HG03280 (cell line): ENCODE data around the gene JMJD8.

Experiments used
- ATAC-seq: cut with Tn5 transposase; IDR thresholded peaks from one replicate; pipeline ENCODE4 v1.9.1; 2021; ENCODE audit warnings: mild to moderate bottlenecking, moderate library complexity; ENCODE audit not compliant: unreplicated experiment

JMJD8 gene

DNA sequence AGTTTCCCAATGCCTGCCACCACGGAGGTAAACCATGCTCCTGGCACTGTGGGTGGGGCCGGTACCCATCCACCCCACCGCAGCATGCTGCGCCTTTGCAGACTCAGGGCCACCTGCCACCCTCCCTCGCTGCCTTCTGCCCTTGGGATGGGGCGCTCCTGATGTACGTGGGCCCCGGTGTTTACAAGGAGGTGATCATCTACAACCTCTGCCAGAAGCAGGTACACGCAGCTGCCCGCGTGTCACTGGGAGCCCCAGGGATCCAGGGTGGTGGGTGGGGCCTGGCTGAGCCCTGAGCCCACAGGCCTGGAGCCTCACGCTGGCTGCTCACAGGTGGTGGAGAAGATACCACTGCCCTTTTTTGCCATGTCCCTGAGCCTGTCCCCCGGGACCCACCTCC lies 17.6 kb downstream of the JMJD8 start:
- ATAC-seq, result no peak

DNA sequence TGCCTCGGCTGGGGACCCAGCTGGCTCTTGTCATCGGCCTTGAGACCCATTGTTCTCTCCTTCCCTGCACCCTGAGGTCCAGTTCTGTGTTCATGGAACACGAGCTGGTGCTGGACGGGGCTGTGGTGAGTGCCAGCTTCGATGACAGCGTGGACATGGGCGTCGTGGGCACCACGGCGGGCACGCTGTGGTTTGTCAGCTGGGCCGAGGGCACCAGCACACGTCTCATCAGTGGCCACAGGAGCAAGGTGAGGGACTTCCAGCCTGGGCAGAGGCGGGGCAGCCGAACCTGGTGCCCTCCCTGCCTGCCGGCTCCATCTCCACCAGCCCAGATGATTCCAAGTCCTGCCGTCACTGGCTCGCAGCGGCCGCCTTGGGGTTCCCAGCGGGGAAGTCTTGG lies 21.5 kb downstream of the JMJD8 start:
- no peak for ATAC-seq

GRCh38 chr16:662095-662494 lies 22.0 kb downstream of the JMJD8 start:
- no peak for ATAC-seq

- no peak for ATAC-seq
These were observed 22.8 kb downstream of the JMJD8 start for GRCh38 chr16:661184-661821.

GRCh38 chr16:660459-661183 lies 23.5 kb downstream of the JMJD8 start:
- ATAC-seq, result peak; percentile 56

DNA sequence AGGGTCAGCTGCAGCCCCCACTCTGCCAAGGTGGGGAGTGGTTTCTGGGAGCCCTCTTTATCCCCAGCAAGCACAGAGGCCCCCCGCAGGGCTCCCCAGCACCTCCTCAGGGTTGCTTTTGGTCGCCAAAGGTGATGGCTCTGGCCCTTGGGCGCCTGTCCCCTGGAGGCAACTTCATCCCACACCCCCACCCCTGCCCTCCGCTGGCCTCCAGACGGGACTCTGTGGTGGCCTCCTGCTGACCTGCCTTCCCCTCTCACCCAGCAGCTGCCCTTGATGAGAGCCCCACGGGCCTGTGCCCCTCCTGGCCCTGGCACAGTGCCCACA lies 24.0 kb downstream of the JMJD8 start:
- no peak for ATAC-seq

GRCh38 chr16:659618-660017 lies 24.5 kb downstream of the JMJD8 start:
- no peak for ATAC-seq

DNA sequence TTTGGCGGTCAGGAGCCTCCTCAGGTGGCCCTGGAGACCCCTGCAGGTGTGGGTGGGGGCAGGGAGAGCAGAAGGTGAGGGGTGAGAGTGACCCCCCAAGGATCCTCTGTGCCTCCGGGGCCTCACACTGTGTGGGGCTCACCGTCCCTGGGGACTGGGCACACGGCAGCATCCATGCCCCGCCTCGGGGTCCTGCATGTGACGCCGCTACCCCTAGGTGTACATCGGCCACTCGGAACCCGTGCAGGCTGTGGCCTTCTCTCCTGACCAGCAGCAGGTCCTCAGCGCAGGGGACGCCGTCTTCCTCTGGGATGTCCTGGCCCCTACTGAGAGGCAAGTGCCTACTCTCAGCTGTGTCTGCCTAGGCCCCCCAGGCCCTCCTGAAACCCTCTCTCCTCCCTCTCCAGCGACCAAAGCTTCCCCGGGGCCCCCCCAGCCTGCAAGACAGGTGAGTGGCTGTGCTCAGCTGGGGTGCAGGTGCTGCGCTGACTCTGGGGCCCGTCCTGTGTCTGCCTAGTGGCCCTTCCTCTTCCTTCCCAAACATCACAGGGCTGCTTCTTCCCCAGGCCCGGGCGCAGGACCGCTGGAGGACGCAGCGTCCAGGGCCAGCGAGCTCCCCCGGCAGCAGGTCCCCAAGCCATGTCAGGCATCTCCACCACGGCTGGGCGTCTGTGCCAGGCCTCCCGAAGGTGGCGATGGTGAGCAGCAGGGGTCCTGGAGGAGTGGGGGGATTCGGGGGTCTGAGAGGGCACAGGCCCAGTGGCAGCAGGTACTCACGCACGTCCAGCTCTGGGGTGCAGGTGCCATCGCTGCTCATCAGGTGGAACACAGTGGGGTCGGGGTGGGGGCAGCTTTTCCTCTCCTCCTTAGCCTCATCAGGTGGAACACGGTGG lies 25.2 kb downstream of the JMJD8 start:
- ATAC-seq, result no peak

DNA sequence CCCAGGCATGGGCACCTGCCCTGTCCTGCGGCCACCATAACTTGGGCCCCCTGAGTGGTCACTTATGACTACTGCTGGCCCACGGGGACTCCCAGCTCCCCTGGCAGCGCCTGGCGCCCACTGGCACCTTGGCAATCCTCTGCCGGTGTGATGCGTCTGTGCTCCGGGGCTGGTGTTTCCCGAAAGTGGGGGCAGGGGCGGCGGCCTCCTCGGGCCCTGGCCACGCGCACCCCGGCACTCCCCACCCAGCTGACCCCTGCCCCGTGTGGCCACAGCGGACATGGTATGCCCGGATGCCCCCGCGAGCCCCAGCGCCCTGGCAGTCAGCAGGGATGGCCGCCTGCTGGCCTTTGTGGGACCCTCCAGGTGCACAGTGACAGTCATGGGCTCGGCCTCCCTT lies 26.6 kb downstream of the JMJD8 start:
- no peak for ATAC-seq

DNA sequence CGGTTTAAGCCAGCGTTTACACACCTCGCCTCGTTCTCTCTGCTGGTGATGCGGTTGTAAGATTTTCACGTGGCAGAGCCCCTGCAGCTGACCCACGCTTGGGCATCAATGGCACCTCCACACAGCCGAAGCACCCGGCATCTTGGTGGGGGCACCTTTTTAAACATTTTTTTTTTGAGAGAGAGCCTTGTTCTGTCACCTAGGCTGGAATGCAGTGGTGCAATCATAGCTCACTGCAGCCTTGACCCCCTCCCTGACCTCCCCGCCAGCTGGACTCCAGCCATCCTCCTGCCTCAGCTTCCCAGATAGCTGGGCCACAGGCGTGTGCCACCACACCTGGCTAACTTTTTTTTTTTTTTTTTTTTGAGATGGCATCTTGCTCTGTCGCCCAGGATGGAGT lies 30.1 kb downstream of the JMJD8 start:
- ATAC-seq, result no peak

DNA sequence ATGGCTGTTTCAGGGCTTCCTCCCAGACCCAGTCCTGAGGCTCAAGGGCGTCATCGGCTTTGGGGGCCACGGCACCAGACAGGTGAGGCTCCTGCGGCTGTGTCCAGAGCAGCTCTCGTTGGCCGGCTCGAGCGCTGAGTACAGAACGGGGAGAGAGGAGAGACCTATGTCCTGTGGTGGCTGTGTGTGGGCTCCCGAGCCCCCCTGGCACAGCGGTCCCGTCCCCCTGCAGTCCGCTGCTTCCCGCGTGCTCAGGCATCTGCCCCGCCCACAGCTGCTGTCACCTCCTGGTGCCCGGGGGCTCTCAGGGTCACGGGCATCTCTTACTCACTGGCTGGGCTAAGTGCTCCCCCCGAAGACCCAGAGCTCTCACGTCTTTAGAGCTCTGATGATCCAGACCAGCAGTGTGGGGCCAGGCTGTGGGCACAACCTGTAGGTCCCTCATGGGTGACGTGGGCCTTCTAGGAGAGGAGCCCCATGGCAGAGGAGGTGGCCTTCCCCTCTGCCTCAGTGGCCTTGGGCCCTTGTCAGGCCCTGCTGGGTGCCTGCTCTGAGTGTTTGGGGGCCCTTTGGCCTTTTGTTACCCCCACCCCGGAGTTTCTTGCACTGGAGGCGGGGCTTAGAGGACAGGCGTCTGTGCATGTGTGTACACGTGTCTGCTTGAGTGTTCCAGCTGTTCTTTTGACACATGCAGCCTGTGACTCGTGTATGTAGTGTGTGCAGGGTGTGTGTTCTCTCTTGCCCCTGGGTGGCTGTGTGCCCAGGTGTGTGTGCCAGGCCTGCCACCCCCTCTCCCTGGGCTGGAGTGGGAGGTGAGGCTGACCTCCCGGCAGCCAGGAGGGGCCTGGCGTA lies 31.5 kb downstream of the JMJD8 start:
- no peak for ATAC-seq

DNA sequence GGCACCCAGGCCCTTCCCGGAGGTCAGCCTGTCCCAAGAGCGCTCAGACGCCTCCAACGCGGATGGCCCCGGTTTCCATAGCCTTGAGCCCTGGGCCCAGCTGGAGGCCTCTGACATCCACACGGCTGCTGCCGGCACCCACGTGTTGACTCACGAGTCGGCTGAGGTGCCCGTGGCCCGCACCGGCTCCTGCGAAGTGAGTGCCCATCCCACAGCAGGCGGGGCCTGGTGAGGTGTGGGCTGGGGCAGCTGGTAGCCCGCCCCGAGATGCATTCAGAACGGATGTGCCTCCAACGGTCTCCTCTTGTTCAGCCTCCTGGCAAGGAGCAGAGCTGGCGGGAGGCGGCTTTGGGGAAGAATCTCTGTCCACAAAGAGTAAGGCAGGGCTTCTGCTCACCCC lies 32.3 kb downstream of the JMJD8 start:
- no peak for ATAC-seq

- ATAC-seq, result peak; percentile 16
These were observed 34.5 kb downstream of the JMJD8 start for GRCh38 chr16:649631-650030.

DNA sequence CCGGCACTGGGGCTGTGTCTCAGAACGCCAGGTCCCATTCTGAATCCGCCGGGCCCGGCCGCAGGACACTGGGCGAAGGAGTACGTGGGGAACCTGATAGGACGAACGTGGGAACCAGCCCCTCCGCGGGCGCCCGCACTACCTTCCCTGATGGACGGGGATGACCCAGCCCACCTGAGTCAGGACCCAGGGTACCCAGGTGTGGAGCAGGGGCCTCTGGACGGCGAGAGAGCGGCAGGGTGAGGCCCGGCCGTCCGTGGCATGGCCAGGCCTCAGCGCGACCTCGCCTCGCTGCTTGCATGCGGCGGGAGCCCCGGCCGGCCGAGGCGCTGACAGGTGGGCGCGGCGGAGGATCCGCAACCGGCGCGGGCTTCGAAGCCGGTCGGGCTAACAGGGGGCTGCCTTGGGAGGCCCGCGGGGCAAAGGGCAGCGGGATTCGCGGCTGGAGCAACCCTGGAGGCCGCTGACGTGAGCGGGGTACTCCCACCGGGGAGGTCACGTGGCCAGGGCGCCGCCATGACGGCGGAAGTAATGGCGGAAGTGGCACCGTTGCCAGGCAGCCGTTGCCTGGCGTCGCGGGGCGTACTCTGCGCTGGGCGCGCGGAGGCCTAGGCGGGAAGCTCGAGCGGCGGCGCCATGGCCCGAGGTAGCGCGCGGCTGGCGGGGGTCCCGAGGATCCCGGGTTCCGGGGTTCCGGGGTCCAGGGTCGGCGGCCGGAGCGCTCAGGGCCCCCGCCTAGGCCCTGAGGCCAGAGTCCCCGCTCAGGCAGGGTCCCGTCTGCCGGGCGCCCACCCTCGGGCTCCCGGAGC lies 35.1 kb downstream of the JMJD8 start, which contains the start of gene WDR90:
Gene WDR90 (plus strand): TSS at position 585 of the 809 bp plus-strand sequence. CDS start 52 bp downstream, at position 637.
- ATAC-seq, result peak; percentile 84

DNA sequence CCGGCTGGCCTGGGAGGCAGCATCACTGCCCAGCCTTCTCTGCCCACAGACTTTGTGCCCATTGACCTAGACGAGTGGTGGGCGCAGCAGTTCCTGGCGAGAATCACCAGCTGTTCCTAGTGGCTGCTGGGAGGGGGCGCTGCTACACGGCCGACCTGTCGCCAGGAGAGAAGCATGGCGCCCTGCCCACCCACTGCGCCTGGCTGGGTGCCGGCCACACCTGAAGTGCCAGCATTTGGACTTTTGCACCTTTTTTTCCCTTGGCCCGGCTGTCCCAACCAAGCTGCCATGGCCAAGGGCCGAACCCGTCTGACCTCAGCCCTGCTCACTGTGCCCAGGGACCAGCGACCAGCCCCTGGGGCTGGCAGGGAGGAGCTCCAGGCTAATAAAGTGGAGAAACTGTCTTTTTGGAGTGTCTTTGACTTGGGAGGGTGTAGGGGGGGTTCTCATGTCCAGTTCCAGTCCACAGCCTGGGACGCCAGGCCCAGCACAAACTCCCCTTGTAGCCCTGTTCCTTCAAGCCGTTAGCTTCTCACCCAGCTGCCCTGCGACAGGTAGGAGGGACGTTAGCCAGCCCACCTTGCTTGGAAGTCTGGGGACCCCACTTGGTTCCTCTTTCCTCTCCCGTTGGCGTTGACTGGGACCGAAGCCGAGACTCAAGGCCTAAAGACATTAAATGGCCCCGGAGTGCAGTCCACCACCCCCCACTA lies 35.9 kb downstream of the JMJD8 start:
- ATAC-seq, result no peak

GRCh38 chr16:647173-647902 lies 36.8 kb downstream of the JMJD8 start:
- ATAC-seq, result no peak

DNA sequence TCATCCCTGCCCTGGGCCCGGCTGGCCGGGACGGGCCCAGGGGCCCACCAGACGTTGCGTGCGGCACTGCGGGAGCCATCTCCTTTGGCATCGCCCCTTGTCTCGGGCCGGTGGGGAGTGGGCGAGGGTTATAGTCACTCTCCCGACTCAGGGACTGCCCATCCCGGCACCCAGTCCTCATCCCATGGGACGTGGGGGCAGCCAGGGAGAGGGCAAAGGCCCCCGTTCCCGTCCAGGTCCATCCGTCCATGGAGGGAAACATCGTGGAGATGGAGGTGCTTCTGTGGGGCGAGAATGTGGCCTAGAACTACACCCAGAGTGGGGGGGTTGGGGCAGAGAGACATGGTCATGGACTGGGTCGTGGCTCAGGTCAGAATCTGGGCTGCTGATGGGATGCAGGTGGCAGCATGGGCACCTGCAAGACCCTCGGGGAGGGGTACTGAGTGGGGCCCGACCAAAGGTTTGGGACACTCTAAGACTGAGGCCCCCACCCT lies 37.4 kb downstream of the JMJD8 start:
- no peak for ATAC-seq

DNA sequence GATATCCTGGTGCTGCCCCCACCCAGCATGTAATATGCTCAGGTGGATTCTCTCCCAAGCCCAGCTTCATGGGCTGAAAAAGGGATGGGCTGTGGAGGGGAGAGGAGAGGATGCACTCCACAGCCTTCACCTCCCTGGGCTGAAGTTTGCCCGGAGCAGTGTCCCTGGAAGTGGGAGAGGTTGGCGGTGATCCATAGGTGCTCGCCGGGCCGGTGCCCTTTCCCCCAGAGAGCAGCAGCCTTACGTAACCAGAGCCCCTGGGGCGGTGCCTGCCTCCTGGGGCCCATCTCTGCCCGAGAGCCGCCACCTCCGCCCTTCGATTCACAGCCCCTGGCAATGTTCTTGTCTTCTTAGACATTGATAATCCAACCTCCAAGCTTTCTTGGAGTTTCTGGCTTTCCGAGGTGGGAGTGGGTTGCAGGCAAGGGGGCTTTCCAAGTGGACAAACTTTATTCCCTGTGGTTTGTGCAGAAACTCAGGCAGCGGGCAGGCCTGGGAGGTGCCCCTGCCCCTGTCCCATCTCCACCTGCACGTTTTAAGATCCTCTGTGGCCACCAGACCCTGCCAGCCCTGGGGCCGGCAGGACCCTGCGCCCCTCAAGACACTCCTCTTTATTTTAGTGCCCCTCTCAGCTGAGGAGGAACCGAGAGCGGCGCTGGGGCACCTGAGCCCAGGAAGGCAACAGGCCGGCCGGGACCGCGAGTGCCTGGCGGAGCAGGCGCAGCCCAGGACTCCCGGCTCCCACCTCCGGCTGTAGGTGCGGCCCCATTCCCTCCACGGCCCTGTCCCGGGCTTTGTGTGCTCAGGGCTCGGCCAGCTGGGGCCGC lies 38.1 kb downstream of the JMJD8 start:
- ATAC-seq, result no peak
